PC-9 (cell line): Measurements from ENCODE around the gene ALKBH5.

Experiments used
- CTCF ChIP-seq: fragments of 200-600 bp; sonication (generic); conservative IDR thresholded peaks from 2 replicates; pipeline ENCODE4 v1.6.1; 2017; ENCODE audit warnings: mixed run types, antibody characterized with exemption, mild to moderate bottlenecking, moderate library complexity
- EZH2 ChIP-seq: fragments of 200-600 bp; sonication (generic); IDR thresholded peaks from 2 replicates; pipeline ENCODE4 v1.8.0; 2017; ENCODE audit warnings: antibody characterized with exemption, low read depth

GRCh38 chr17:18253187-18253884, 69.7 kb downstream of the ALKBH5 start:
- TF ChIP-seq CTCF (no peak), EZH2 (no peak)
